Hepatocyte (in vitro differentiated cells): Measurements from ENCODE around the gene SLC23A2. TPM values are rescaled to one million over a fixed set of nuclear protein-coding genes. Genes with fewer than 3 reads are reported as not detected.
A peak's percentile ranks its signal among the peaks of the same experiment; 100 is the strongest.

Source experiments
- DNase-seq: peaks from one replicate; pipeline ENCODE4 v3.0.0-alpha.2; 2016; ENCODE audit warnings: low spot score
- H2AFZ ChIP-seq: fragments of 200-600 bp; sonication (generic); 2 replicates; pipeline ENCODE4 v1.6.0; 2016; ENCODE audit warnings: antibody characterized with exemption, mild to moderate bottlenecking
- H3K27ac ChIP-seq: fragments of 200-600 bp; sonication (generic); 2 replicates; pipeline ENCODE4 v1.5.1; 2016; ENCODE audit warnings: mild to moderate bottlenecking
- H3K27me3 ChIP-seq: fragments of 200-600 bp; sonication (generic); 2 replicates; pipeline ENCODE4 v1.6.1; 2016
- H3K36me3 ChIP-seq: fragments of 200-600 bp; sonication (generic); replicated peaks from 2 replicates; pipeline ENCODE4 v1.5.1; 2016; ENCODE audit warnings: low read depth; ENCODE audit not compliant: insufficient read depth
- H3K4me1 ChIP-seq: fragments of 200-600 bp; sonication (generic); 2 replicates; pipeline ENCODE4 v1.5.1; 2016; ENCODE audit warnings: mild to moderate bottlenecking, moderate library complexity; ENCODE audit not compliant: insufficient read depth
- H3K4me2 ChIP-seq: fragments of 200-600 bp; sonication (generic); 2 replicates; pipeline ENCODE4 v1.6.0; 2016
- H3K4me3 ChIP-seq: fragments of 200-600 bp; sonication (generic); 2 replicates; pipeline ENCODE4 v1.5.1; 2016; ENCODE audit warnings: mild to moderate bottlenecking
- H3K79me2 ChIP-seq: fragments of 200-600 bp; sonication (generic); 2 replicates; pipeline ENCODE4 v1.6.0; 2017; ENCODE audit warnings: mild to moderate bottlenecking
- H3K9me2 ChIP-seq: fragments of 200-600 bp; sonication (generic); replicated peaks from 2 replicates; pipeline ENCODE4 v1.6.0; 2017; ENCODE audit warnings: mild to moderate bottlenecking; ENCODE audit not compliant: insufficient read depth
- H3K9me3 ChIP-seq: fragments of 200-600 bp; sonication (generic); 2 replicates; pipeline ENCODE4 v1.5.1; 2016; ENCODE audit warnings: low read depth, mild to moderate bottlenecking
- H4K20me1 ChIP-seq: fragments of 200-600 bp; sonication (generic); 2 replicates; pipeline ENCODE4 v1.6.0; 2016; ENCODE audit warnings: mild to moderate bottlenecking; ENCODE audit not compliant: insufficient read depth, poor library complexity, severe bottlenecking
- EZH2 ChIP-seq: fragments of 200-600 bp; sonication (generic); IDR thresholded peaks from 2 replicates; pipeline ENCODE4 v1.6.1; 2016; ENCODE audit warnings: antibody characterized with exemption, mild to moderate bottlenecking, borderline replicate concordance
- EZH2phosphoT487 ChIP-seq: fragments of 200-600 bp; sonication (generic); IDR thresholded peaks from one replicate; pipeline ENCODE4 v1.6.1; 2018; ENCODE audit warnings: antibody characterized with exemption, mild to moderate bottlenecking, low read depth, moderate library complexity; ENCODE audit not compliant: unreplicated experiment, severe bottlenecking
- WGBS: methylation state at CpG from one replicate; pipeline ENCODE4 v1.1.6; 2016; ENCODE audit warnings: low lambda C conversion rate; ENCODE audit errors: missing lambda C conversion rate; 5-methylcytosine and 5-hydroxymethylcytosine counted together
- polyA plus RNA-seq: library from polyadenylated mRNA; unstranded; fragments of >200 nt; fragmentation: Nextera tagmentation; extraction: Ambion mirVana; gene quantifications from 2 replicates; pipeline ENCODE4 v1.2.1, GENCODE V29; 2016
- total RNA-seq: library from RNA; depleted of rRNA; stranded (reverse); fragments of >200 nt; gene quantifications from 2 replicates; pipeline ENCODE4 v1.2.3, GENCODE V29; 2014
- TF ChIP-seq, protein P1 (sequence below): fragments of 200-600 bp; sonication (generic); IDR thresholded peaks from 2 replicates; pipeline ENCODE4 v1.5.1; 2016; ENCODE audit warnings: antibody characterized with exemption, mild to moderate bottlenecking; ENCODE audit not compliant: poor library complexity

The SLC23A2 gene
- total and polyA plus RNA-seq, 2 experiments from 2014 or later: 8.2 to 13.3 TPM

DNA sequence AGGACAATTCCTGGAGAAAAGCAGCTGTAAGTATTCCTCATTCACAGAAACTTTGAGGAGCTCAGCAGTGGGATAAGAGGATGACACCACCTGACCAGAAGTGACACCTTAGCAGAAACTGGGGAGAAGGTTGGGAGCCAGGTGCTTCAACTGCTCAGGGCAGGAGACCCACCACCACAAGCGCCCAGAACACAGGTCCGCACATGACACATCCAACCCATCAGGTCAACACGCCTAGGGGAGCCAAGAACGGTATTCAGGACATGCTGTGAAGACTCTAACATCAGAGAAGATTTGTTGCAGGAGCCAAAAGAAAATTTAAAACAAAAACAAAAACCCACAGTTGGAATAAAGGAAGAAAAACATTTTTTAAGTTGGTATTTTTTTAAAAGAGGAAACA lies 50.5 kb downstream of the SLC23A2 start:
- H3K27me3 ChIP-seq: no peaks in the 10 kb centered on the region
- H3K4me2 ChIP-seq: no peak overlapping the region
- H3K36me3 ChIP-seq: no peaks in the 10 kb centered on the region
- WGBS: 97% methylated on average over 4 of the region's 4 CpGs
- H3K4me3 ChIP-seq: no peak overlapping the region
- H3K9me2 ChIP-seq: no peaks in the 10 kb centered on the region
- no peaks in the 10 kb centered on the region for H3K4me1 ChIP-seq
- H3K9me3 ChIP-seq: no peaks in the 10 kb centered on the region
- peak overlapping the region; percentile 82 for H3K27ac ChIP-seq
- no peak for TF ChIP-seq EZH2phosphoT487
- TF ChIP-seq, protein P1, sequence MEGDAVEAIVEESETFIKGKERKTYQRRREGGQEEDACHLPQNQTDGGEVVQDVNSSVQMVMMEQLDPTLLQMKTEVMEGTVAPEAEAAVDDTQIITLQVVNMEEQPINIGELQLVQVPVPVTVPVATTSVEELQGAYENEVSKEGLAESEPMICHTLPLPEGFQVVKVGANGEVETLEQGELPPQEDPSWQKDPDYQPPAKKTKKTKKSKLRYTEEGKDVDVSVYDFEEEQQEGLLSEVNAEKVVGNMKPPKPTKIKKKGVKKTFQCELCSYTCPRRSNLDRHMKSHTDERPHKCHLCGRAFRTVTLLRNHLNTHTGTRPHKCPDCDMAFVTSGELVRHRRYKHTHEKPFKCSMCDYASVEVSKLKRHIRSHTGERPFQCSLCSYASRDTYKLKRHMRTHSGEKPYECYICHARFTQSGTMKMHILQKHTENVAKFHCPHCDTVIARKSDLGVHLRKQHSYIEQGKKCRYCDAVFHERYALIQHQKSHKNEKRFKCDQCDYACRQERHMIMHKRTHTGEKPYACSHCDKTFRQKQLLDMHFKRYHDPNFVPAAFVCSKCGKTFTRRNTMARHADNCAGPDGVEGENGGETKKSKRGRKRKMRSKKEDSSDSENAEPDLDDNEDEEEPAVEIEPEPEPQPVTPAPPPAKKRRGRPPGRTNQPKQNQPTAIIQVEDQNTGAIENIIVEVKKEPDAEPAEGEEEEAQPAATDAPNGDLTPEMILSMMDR: no peak
- TF ChIP-seq EZH2: no peak
- no peaks in the 10 kb centered on the region for H4K20me1 ChIP-seq
- no peak for DNase-seq
- peak overlapping the region; percentile 33 for H2AFZ ChIP-seq
- H3K79me2 ChIP-seq: peaks cover 3% of the 10 kb centered on the region

DNA sequence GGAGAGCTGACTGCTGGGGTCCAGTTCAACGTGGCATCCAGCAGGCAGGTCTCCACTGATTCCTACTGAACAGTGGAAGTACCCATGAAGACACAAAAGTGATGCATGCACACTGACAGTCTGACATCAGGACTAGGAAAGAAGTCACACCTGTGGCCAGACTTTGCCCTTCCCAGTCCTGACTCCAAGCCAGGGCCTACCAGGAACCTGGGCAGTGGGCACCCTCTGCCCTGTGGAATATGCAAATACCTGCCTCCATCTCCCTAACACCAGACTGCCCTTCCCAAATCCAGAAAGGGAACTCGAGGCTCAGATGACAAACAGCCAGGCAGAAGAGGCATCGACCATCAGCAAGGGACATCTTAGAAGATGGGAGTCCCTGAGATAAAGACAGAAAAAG lies 50.9 kb downstream of the SLC23A2 start:
- H3K27me3 ChIP-seq: no peaks in the 10 kb centered on the region
- no peaks in the 10 kb centered on the region for H4K20me1 ChIP-seq
- no peak overlapping the region for H3K4me3 ChIP-seq
- H3K9me2 ChIP-seq: no peaks in the 10 kb centered on the region
- no peak for TF ChIP-seq EZH2phosphoT487
- no peak for TF ChIP-seq EZH2
- TF ChIP-seq, protein P1: no peak
- no peak for DNase-seq
- peaks cover 3% of the 10 kb centered on the region for H3K79me2 ChIP-seq
- H3K4me1 ChIP-seq: no peaks in the 10 kb centered on the region
- no peak overlapping the region for H2AFZ ChIP-seq
- no peak overlapping the region for H3K4me2 ChIP-seq
- H3K36me3 ChIP-seq: no peaks in the 10 kb centered on the region
- H3K9me3 ChIP-seq: no peaks in the 10 kb centered on the region
- no peak overlapping the region for H3K27ac ChIP-seq
- 79% methylated on average over 3 of the region's 3 CpGs for WGBS

GRCh38 chr20:4949833-4950178 lies 51.5 kb downstream of the SLC23A2 start:
- H3K9me2 ChIP-seq: no peaks in the 10 kb centered on the region
- no peaks in the 10 kb centered on the region for H3K4me1 ChIP-seq
- H3K27ac ChIP-seq: no peak overlapping the region
- peak; percentile 42 for DNase-seq
- TF ChIP-seq, protein P1: peak; percentile 52
- no peak for TF ChIP-seq EZH2
- no peak for TF ChIP-seq EZH2phosphoT487
- H3K9me3 ChIP-seq: no peaks in the 10 kb centered on the region
- H3K4me3 ChIP-seq: no peak overlapping the region
- H3K36me3 ChIP-seq: no peaks in the 10 kb centered on the region
- no peak overlapping the region for H3K4me2 ChIP-seq
- H4K20me1 ChIP-seq: no peaks in the 10 kb centered on the region
- H2AFZ ChIP-seq: no peak overlapping the region
- WGBS: 70% methylated on average over 6 of the region's 6 CpGs
- no peaks in the 10 kb centered on the region for H3K27me3 ChIP-seq
- peaks cover 3% of the 10 kb centered on the region for H3K79me2 ChIP-seq

DNA sequence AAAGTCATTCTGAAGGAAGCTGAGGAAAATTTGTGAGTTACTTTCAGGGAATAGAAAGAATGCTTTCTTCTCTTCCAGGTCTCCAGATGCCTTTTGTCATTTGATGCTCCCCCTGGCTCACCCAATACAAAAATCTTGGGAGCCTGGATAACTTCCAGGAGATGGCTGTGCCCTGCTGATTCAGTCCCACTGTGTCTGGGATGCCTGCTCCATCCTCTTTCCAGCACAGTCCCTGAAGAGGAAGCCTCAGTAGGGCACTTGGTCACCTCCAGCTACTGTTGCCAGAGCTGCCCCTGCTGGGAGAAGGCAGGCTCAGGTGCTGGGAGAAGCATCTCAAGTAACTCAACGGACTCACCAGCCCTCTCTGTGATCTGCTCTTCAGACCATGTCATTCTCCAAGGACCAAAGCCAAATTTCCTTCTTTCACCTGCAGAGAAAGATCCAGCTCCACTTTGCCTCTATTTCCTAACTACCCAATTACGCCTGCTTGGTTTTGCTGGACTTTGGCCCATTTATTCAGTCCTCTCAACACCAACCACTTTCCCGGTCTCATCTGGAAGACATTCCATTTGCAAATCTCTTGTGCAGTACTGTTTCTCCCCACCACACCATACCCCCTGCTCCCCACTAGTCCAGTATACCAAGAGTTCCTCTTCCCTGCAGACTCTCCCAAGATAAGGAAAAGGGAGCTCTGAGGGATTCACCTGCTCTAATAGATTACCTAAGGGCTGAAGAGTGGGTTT lies 53.3 kb downstream of the SLC23A2 start:
- Histone ChIP-seq H4K20me1 (no peaks in the 10 kb centered on the region), H3K27me3 (no peaks in the 10 kb centered on the region), H3K9me3 (no peaks in the 10 kb centered on the region), H3K9me2 (no peaks in the 10 kb centered on the region), H2AFZ (no peak overlapping the region), H3K4me3 (no peak overlapping the region), H3K27ac (no peak overlapping the region), H3K4me2 (no peak overlapping the region), H3K4me1 (no peaks in the 10 kb centered on the region), H3K36me3 (no peaks in the 10 kb centered on the region), H3K79me2 (peaks cover 3% of the 10 kb centered on the region)
- TF ChIP-seq, protein P1: no peak
- TF ChIP-seq EZH2phosphoT487: no peak
- DNase-seq: no peak
- 89% methylated on average over 3 of the region's 3 CpGs for WGBS
